ENCODE measurements around the gene GEN1.

The GEN1 gene

DNA sequence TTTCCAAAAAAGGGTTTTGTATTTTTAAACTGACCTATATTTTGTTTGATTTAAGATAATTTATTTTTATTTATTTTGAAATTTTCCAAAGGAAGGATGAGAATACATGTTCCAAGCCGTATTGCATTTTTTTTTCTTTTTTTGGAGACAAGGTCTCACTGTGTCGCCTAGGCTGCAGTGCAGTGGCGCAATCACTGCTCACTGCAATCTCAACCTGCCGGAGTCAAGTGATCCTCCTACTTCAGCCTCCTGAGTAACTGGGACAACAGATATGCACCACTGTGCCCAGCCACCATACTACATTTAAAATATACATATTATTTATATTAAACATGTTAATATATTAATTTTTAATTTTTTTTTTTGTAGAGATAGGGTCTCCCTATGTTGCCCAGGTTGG lies 15.0 kb downstream of the GEN1 start:
- H3K4me1 Mint-ChIP-seq: peaks cover under 1% of the 10 kb centered on the region
- no peaks in the 10 kb centered on the region for H3K27me3 Mint-ChIP-seq (ENCODE audit: low read depth)
- no peak overlapping the region for H3K4me3 Mint-ChIP-seq
- H3K27ac Mint-ChIP-seq: no peak overlapping the region
- TF ChIP-seq, protein P1, sequence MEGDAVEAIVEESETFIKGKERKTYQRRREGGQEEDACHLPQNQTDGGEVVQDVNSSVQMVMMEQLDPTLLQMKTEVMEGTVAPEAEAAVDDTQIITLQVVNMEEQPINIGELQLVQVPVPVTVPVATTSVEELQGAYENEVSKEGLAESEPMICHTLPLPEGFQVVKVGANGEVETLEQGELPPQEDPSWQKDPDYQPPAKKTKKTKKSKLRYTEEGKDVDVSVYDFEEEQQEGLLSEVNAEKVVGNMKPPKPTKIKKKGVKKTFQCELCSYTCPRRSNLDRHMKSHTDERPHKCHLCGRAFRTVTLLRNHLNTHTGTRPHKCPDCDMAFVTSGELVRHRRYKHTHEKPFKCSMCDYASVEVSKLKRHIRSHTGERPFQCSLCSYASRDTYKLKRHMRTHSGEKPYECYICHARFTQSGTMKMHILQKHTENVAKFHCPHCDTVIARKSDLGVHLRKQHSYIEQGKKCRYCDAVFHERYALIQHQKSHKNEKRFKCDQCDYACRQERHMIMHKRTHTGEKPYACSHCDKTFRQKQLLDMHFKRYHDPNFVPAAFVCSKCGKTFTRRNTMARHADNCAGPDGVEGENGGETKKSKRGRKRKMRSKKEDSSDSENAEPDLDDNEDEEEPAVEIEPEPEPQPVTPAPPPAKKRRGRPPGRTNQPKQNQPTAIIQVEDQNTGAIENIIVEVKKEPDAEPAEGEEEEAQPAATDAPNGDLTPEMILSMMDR (IDR thresholded peaks at IDR 0.05; ENCODE audit: unreplicated experiment in 3 of 3): no peak
- H3K36me3 Mint-ChIP-seq (ENCODE audit: low read depth): peaks cover 29% of the 10 kb centered on the region
- no peaks in the 10 kb centered on the region for H3K9me3 Mint-ChIP-seq

DNA sequence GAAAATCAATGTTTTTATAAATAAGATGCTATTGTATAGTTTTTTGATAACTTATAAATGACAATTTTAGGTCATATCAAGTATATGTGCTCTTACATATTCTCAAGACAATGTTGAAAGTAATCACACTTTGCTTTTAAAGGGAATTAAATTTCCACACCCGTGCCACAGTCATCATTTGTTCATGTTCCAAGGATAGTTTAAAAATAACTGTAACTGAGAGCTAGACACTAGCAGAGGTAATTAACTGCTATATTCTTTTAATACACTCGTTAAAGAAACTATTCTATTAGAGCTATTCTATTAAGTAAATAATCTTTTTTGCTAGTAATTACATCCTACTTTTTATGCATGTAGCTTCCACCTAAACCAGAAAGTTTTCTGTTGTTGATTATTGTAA lies 18.0 kb downstream of the GEN1 start:
- TF ChIP-seq, protein P1 (IDR thresholded peaks at IDR 0.05; ENCODE audit: unreplicated experiment in 3 of 3): no peak
- Mint-ChIP-seq H3K4me3 (no peak overlapping the region), H3K27me3 (ENCODE audit: low read depth) (no peaks in the 10 kb centered on the region), H3K36me3 (ENCODE audit: low read depth) (peaks cover 32% of the 10 kb centered on the region), H3K9me3 (no peaks in the 10 kb centered on the region), H3K4me1 (peaks cover 6% of the 10 kb centered on the region), H3K27ac (no peak overlapping the region)

DNA sequence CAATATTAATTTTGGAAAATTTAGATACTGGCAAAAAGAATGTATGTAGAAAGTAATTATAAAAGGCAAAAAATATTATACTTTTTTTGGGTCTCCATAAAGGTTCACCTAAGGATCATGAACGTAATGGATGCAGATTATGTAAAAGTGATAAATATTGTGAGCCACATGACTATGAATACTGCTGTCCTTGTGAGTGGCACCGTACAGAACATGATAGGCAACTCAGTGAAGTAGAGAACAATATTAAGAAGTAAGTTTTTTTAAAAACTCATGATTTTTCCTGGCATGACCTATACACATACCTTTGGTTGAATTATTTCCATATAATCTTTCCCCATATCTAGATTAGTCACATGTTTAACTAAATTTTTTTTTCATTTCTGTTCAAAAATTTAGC lies 18.6 kb downstream of the GEN1 start:
- Mint-ChIP-seq H3K36me3 (ENCODE audit: low read depth) (peaks cover 37% of the 10 kb centered on the region), H3K4me1 (peaks cover 6% of the 10 kb centered on the region), H3K27me3 (ENCODE audit: low read depth) (no peaks in the 10 kb centered on the region), H3K27ac (no peak overlapping the region), H3K4me3 (no peak overlapping the region), H3K9me3 (no peaks in the 10 kb centered on the region)
- TF ChIP-seq, protein P1 (IDR thresholded peaks at IDR 0.05; ENCODE audit: unreplicated experiment in 3 of 3): no peak

DNA sequence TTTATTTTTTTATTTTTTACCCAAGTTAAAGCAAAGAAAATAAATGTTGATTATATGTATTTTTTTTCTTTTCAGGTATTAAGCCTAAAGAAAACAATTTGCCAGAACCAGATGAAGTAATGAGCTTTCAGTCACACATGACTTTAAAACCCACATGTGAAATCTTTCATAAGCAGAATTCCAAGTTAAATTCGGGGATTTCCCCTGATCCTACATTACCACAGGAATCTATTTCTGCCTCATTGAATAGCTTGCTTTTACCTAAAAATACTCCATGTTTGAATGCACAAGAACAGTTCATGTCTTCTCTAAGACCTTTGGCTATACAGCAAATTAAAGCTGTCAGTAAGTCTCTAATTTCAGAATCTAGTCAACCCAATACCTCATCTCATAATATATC lies 26.6 kb downstream of the GEN1 start:
- Mint-ChIP-seq H3K27me3 (ENCODE audit: low read depth) (no peaks in the 10 kb centered on the region), H3K4me1 (peaks cover 5% of the 10 kb centered on the region), H3K9me3 (no peaks in the 10 kb centered on the region), H3K4me3 (no peak overlapping the region), H3K36me3 (ENCODE audit: low read depth) (peaks cover 52% of the 10 kb centered on the region), H3K27ac (no peak overlapping the region)
- TF ChIP-seq, protein P1 (IDR thresholded peaks at IDR 0.05; ENCODE audit: unreplicated experiment in 3 of 3): no peak

DNA sequence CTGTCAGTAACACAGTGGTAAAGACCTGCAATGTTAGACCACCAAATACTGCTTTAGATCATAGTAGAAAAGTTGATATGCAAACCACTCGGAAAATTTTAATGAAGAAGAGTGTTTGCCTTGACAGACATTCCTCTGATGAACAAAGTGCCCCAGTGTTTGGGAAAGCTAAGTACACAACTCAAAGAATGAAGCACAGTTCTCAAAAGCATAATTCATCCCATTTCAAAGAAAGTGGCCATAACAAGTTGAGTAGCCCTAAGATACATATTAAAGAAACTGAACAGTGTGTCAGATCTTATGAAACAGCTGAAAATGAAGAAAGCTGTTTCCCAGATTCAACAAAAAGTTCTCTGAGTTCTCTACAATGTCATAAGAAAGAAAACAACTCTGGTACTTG lies 27.5 kb downstream of the GEN1 start:
- peaks cover 50% of the 10 kb centered on the region for H3K36me3 Mint-ChIP-seq (ENCODE audit: low read depth)
- H3K9me3 Mint-ChIP-seq: no peaks in the 10 kb centered on the region
- H3K4me3 Mint-ChIP-seq: no peak overlapping the region
- H3K4me1 Mint-ChIP-seq: peaks cover 5% of the 10 kb centered on the region
- TF ChIP-seq, protein P1 (IDR thresholded peaks at IDR 0.05; ENCODE audit: unreplicated experiment in 3 of 3): no peak
- no peaks in the 10 kb centered on the region for H3K27me3 Mint-ChIP-seq (ENCODE audit: low read depth)
- H3K27ac Mint-ChIP-seq: peak overlapping the region in 1 of 3 experiments; percentile 12

DNA sequence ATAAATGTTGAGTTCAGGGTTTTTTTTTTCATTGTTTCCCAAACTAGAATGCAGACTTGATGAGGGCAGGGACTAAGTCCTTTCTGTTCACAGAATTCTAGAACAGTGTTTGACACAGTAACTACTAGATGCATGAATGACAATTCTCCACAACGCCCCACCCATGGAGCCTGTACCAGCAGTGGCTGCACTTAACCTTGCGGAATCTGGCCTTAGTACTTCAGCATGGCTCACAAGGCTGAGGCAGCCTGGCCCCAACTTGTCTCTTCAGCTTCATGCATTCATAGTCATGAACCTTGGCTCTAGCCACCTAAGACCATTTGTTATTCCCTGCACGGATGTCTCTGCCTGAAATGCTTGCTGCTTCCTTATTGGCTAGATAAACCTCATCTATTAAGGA lies 32.8 kb downstream of the GEN1 start:
- Mint-ChIP-seq H3K4me1 (peaks cover 16% of the 10 kb centered on the region), H3K4me3 (no peak overlapping the region), H3K36me3 (ENCODE audit: low read depth) (peaks cover 26% of the 10 kb centered on the region), H3K9me3 (no peaks in the 10 kb centered on the region), H3K27me3 (ENCODE audit: low read depth) (no peaks in the 10 kb centered on the region), H3K27ac (no peak overlapping the region)
- TF ChIP-seq, protein P1 (IDR thresholded peaks at IDR 0.05; ENCODE audit: unreplicated experiment in 3 of 3): no peak
